Right atrium auricular region (tissue), 2 donors: ENCODE data around the gene BCAS1. TPM values are rescaled to one million over a fixed set of nuclear protein-coding genes. Genes with fewer than 3 reads are reported as not detected.
A peak's percentile ranks its signal among the peaks of the same experiment; 100 is the strongest.

ENCODE experiments used
- DNase-seq: peaks from one replicate; pipeline ENCODE4 v3.0.0-alpha.2; 2019; ENCODE audit warnings: low spot score
- H3K27ac ChIP-seq, 2 donors: fragments of 200-600 bp; sonication (generic); 1 replicate in 1 of 2; 2 replicates in 1 of 2; pipeline ENCODE4 v1.5.1; 2016 to 2019
- H3K27me3 ChIP-seq, 2 donors: fragments of 200-600 bp; sonication (generic); one replicate each; pipeline versions ENCODE4 v1.5.1 to v1.6.0; 2017 to 2019
- H3K36me3 ChIP-seq: fragments of 200-600 bp; sonication (generic); one replicate; pipeline ENCODE4 v1.5.1; 2016
- H3K4me1 ChIP-seq, 2 donors: fragments of 200-600 bp; sonication (generic); one replicate each; pipeline versions ENCODE4 v1.5.1 to v1.6.0; 2017 to 2019
- H3K4me3 ChIP-seq, 2 donors: fragments of 200-600 bp; sonication (generic); 1 replicate in 1 of 2; 2 replicates in 1 of 2; pipeline ENCODE4 v1.5.1; 2017 to 2019; ENCODE audit warnings: mild to moderate bottlenecking in 1 of 2, moderate library complexity in 1 of 2
- H3K9me3 ChIP-seq, 2 donors: fragments of 200-600 bp; sonication (generic); one replicate each; pipeline ENCODE4 v1.5.1; 2019
- total RNA-seq, 2 donors: library from RNA; depleted of rRNA; stranded (reverse); fragments of >200 nt; gene quantifications; one replicate each; pipeline ENCODE4 v1.1.0, GENCODE V29; 2016
- TF ChIP-seq, protein P1 (sequence below), 2 donors: fragments of 200-600 bp; sonication (generic); IDR thresholded peaks; one replicate each; pipeline ENCODE4 v1.5.1; 2019; ENCODE audit warnings: antibody characterized with exemption in 2 of 2

The BCAS1 gene
- total RNA-seq, 2 donors from 2014 or later: not detected

DNA sequence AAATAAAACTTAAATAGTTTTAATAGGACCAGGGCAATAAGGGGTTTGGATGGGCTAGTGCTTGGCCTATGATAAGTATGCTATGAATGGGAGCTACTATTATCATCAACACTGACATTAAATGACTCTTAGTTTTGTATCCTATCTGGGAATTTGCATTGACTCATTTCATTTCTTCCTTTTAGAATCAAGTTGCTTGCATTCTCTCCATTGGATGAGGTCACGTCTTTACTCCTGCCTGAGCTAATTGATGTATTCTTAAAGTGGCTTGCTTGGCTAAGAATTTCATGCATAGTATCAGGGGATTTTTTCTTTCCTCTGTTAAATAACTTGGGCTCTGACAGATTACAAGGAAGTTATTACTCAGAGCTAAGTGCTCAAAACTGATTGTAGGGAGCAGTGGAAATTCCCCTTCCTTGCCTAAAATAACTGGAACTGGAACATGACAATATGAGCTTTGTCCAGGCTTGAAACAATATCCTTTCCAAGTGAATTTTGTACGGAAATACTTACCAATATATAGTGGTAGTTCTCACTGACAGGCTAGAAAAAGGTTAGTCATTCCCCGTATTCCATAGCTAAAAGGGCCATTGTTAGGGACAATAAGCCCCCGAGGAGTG, 169.9 kb downstream of the BCAS1 start:
- no peaks in the 10 kb centered on the region for H3K27me3 ChIP-seq
- TF ChIP-seq, protein P1, sequence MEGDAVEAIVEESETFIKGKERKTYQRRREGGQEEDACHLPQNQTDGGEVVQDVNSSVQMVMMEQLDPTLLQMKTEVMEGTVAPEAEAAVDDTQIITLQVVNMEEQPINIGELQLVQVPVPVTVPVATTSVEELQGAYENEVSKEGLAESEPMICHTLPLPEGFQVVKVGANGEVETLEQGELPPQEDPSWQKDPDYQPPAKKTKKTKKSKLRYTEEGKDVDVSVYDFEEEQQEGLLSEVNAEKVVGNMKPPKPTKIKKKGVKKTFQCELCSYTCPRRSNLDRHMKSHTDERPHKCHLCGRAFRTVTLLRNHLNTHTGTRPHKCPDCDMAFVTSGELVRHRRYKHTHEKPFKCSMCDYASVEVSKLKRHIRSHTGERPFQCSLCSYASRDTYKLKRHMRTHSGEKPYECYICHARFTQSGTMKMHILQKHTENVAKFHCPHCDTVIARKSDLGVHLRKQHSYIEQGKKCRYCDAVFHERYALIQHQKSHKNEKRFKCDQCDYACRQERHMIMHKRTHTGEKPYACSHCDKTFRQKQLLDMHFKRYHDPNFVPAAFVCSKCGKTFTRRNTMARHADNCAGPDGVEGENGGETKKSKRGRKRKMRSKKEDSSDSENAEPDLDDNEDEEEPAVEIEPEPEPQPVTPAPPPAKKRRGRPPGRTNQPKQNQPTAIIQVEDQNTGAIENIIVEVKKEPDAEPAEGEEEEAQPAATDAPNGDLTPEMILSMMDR (IDR thresholded peaks at IDR 0.05): no peak
- no peaks in the 10 kb centered on the region for H3K36me3 ChIP-seq
- peak overlapping the region; percentile 63 to 73 for H3K27ac ChIP-seq
- H3K9me3 ChIP-seq: no peaks in the 10 kb centered on the region
- peaks cover 0 to 35% of the 10 kb centered on the region in 2 donors for H3K4me1 ChIP-seq
- no peak for DNase-seq
- no peak overlapping the region for H3K4me3 ChIP-seq

DNA sequence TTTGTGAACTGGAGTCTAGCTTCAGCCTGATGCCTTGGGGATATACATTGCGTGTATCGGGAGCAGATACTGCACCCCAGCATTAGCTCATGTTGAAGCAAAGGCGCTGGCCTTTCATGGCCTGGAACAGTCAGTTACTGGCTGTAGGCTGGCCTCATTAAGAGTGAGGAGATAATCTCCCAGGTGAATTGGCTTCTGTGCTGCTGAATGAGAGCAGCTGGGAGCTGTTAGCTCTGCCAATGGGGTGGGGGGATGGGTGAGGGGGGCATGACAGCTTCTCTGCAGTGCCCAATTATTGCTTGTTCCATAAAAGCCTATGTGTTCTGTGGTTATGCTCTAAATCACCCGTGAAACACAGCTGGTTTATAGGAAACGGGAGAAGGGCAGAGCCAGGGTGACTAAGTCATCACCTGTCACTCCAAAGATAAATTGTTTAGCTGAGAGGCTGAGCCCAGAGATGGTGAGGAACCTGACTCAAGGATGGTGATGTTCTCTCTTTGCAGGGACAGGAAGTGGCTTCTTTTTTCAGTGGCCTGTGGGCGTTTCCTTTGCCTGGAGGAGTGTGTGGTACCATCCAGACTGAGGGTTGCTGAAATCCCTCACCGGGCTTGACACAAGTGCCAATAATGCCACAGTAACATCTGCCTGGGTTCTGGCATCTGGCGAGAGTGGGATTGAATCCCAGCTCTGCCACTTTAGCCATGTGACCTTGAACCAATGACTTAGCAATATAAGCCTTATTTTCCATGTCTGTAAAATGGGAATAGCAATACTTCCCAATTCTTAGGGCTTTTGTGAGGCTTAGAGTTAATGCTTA, 170.8 kb downstream of the BCAS1 start:
- H3K9me3 ChIP-seq: no peaks in the 10 kb centered on the region
- no peaks in the 10 kb centered on the region for H3K36me3 ChIP-seq
- H3K27me3 ChIP-seq: no peaks in the 10 kb centered on the region
- H3K4me3 ChIP-seq: no peak overlapping the region
- TF ChIP-seq, protein P1 (IDR thresholded peaks at IDR 0.05): no peak
- DNase-seq: no peak
- H3K4me1 ChIP-seq: peaks cover 0 to 35% of the 10 kb centered on the region in 2 donors
- H3K27ac ChIP-seq: peak overlapping the region; percentile 63 to 73

DNA sequence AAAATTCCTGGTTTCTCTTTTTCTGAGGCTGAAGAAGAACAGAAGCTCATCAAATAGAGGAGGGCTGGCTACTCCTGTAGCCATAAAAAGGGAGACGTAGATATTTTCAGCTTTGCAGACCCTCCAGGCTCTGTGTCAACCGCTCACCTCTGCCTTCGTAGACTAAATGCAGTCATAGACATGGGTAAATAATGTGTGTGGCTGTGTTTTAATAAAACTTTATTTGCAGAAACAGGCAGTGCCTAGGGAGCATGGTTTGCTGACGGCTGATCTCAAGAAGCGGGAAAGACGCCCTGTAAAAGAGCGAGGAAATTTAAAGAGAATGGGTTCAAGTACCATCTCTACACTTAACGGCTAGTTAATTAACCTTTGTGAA, 171.8 kb downstream of the BCAS1 start:
- DNase-seq: no peak
- peak overlapping the region in 1 of 2 donors; percentile 26 for H3K27ac ChIP-seq
- H3K36me3 ChIP-seq: no peaks in the 10 kb centered on the region
- no peaks in the 10 kb centered on the region for H3K27me3 ChIP-seq
- no peaks in the 10 kb centered on the region for H3K9me3 ChIP-seq
- TF ChIP-seq, protein P1 (IDR thresholded peaks at IDR 0.05): no peak
- H3K4me1 ChIP-seq: peaks cover 0 to 35% of the 10 kb centered on the region in 2 donors
- no peak overlapping the region for H3K4me3 ChIP-seq

DNA sequence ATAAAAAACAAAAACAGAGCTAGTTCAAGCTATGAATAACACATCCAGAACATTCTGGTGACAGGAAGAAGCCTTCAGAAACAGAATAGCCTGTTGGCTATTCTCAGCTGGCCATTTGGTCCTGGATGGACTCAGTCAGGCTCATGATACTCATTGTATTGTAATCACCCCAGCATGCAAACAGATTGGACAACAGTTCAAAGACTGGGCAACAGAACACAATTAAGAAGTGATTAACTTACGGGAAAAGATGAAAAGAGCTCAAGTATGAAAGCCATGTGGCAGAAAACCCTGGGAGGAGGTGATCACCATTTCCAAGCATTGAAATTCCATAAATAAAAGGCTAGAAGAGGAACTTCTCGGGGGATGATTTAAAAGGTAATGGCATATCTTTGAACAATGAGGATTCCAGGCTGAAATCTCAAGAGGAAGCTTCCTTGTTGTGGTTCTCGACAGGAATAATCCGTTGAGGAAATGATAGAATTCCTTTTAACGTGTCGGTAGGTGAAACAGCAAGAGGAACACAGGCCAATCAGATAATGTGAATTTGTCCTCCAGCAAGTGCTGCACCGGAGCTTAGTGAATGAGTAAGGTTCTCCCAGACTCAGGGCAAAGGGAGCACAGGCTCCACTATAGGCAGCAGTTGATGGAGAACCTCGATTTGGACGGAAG, 172.4 kb downstream of the BCAS1 start:
- H3K27ac ChIP-seq: peak overlapping the region in 1 of 2 donors; percentile 26

DNA sequence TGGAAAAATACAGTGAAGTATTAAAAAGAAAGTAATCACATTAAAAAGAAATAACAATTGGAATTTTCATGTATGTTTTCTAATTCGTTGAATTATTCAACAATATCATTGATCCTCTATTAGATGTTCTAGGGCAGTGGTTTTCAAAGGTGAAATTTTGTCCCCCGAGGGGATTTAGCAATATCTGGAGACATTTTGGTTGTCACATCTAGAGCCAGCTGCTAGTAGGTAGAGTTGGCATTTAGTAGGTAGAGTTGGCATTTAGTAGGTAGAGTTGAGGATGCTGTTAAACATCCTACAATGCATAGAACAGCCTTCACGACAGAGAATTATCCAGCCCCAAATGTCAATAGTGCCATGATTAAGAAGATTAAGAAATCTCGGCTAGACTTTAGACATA, 173.7 kb downstream of the BCAS1 start:
- Histone ChIP-seq H3K4me3 (no peak overlapping the region), H3K9me3 (no peaks in the 10 kb centered on the region), H3K27ac (no peak overlapping the region), H3K36me3 (no peaks in the 10 kb centered on the region), H3K27me3 (no peaks in the 10 kb centered on the region), H3K4me1 (peaks cover 0 to 30% of the 10 kb centered on the region in 2 donors)
- TF ChIP-seq, protein P1 (IDR thresholded peaks at IDR 0.05): no peak
- DNase-seq: no peak

More for the DNA sequence above, 172.4 kb downstream of the BCAS1 start:
- Histone ChIP-seq H3K27me3 (no peaks in the 10 kb centered on the region), H3K4me1 (peaks cover 0 to 35% of the 10 kb centered on the region in 2 donors), H3K36me3 (no peaks in the 10 kb centered on the region), H3K4me3 (no peak overlapping the region), H3K9me3 (no peaks in the 10 kb centered on the region)
- no peak for DNase-seq
- TF ChIP-seq, protein P1 (IDR thresholded peaks at IDR 0.05): no peak
